ENCODE results near the gene ARHGAP27.

Gene ARHGAP27

DNA sequence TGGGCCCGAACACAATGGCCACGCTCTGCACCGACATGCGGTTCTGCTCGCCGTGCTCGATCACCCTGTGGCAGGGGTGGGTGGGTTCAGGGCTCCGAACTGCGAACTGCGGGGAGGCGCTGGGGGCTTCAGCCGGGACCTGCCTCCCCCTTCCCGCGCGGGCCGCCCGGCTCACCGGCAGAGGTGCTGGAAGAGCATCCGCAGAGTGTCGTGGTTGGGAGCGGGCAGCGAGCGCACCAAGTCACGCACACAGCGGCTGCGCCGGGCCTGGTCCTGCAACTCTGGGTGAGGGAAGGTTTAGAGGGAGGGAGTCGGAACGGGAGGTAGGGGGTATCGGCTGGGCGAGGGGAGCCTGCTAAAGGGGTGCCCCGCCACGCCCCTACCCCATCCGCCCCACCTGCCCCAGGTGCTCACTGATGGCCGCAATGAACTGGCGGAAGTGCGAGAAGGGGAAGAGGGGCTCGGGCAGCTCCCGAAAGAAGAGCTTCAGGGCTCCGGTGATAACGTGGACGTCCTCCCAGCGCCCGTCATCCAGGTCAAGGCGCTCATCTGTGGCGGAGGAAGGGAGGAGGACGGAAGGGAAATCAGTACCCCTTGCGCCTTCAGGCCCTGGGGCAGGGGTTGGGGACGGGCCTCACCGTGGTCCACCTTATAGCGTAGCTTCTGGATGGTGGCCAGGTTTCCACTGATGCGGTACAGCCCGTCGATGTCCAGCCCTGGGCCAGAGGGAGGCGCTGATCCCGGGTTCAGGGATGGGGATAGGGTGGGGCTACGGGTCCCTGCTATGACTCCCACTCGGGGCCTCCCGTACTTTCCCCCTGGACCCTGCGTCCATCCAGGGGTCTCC is 36.9 kb downstream of the ARHGAP27 start:
- DNase-seq (ENCODE audit: low read depth, low spot score): no peak
- H3K4me3 ChIP-seq (ENCODE audit: low read depth, low read length): peak overlapping the region; percentile 51
- CTCF ChIA-PET: interaction anchor here (0.8 to 19.3 kb wide), 26 partner anchors 7 to 456 kb away, joined by 3 to 828 read pairs (median 7); partner anchors contain the start of gene MAP3K14
- TF ChIP-seq, protein P1, sequence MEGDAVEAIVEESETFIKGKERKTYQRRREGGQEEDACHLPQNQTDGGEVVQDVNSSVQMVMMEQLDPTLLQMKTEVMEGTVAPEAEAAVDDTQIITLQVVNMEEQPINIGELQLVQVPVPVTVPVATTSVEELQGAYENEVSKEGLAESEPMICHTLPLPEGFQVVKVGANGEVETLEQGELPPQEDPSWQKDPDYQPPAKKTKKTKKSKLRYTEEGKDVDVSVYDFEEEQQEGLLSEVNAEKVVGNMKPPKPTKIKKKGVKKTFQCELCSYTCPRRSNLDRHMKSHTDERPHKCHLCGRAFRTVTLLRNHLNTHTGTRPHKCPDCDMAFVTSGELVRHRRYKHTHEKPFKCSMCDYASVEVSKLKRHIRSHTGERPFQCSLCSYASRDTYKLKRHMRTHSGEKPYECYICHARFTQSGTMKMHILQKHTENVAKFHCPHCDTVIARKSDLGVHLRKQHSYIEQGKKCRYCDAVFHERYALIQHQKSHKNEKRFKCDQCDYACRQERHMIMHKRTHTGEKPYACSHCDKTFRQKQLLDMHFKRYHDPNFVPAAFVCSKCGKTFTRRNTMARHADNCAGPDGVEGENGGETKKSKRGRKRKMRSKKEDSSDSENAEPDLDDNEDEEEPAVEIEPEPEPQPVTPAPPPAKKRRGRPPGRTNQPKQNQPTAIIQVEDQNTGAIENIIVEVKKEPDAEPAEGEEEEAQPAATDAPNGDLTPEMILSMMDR (IDR thresholded peaks at IDR 0.05; ENCODE audit: insufficient read depth, low read length, missing control alignments): no peak
- POLR2A ChIA-PET: no interaction called here

DNA sequence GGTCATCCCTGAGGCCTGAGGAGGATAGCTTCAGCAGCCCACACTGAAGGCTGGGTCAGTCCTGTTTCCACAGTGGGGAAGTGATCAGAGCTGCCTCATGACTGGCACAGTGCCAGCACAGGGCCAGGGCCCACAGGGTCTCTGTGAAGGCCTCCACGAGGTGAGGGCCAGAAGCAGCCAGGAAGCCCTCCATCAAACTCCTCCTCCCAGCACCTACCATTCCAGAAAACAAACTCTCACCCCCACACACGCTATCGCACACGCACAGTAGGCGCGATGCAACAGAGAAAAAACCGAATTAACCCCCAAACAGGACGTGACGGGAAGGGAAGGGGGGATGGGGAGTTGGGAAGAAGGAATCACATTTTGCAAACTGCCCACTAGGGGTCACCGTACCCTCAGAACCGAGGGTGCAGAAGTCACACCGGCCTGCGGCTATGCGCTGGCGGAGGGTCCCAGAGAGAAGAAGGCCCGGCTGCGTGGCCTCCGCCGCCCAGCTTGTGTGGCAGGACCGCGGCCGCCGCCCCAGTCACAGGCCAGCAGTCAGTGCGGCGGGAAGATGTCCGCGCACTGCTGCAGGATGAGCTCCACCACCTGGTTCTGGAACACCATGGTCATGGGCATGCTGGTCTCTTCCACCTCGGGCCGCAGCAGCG is 37.6 kb downstream of the ARHGAP27 start:
- H3K4me3 ChIP-seq (ENCODE audit: low read depth, low read length): peak overlapping the region; percentile 51
- DNase-seq (ENCODE audit: low read depth, low spot score): no peak
- ChIA-PET CTCF (interaction anchor here (0.8 to 19.3 kb wide), 30 partner anchors 9 to 457 kb away, joined by 3 to 828 read pairs (median 6); partner anchors contain the start of genes ACBD4 and MAP3K14), POLR2A (no interaction called here)
- TF ChIP-seq, protein P1 (IDR thresholded peaks at IDR 0.05; ENCODE audit: insufficient read depth, low read length, missing control alignments): peak; percentile 81

DNA sequence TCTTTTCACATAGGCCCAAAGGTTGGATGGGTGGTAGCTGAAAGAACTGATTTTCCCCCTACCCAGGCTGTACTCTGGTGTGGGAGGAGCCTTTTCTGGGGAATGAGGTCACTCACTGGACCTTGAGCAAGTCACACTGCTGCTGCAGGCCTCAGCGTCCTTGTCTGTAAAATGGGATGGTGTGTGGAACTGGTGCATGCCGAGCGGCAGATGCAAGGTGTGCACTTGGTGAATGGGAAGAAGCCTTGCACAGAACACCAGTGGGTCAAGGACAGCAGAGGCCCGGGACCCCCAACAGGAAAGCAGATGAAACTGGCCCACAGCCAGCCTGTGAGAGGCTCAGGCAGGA is 38.1 kb downstream of the ARHGAP27 start:
- DNase-seq (ENCODE audit: low read depth, low spot score): no peak
- TF ChIP-seq, protein P1 (IDR thresholded peaks at IDR 0.05; ENCODE audit: insufficient read depth, low read length, missing control alignments): no peak
- ChIA-PET POLR2A (no interaction called here), CTCF (interaction anchor here (0.8 to 19.3 kb wide), 29 partner anchors 8 to 457 kb away, joined by 3 to 828 read pairs (median 6); partner anchors contain the start of genes ACBD4 and MAP3K14)
- H3K4me3 ChIP-seq (ENCODE audit: low read depth, low read length): no peak overlapping the region

DNA sequence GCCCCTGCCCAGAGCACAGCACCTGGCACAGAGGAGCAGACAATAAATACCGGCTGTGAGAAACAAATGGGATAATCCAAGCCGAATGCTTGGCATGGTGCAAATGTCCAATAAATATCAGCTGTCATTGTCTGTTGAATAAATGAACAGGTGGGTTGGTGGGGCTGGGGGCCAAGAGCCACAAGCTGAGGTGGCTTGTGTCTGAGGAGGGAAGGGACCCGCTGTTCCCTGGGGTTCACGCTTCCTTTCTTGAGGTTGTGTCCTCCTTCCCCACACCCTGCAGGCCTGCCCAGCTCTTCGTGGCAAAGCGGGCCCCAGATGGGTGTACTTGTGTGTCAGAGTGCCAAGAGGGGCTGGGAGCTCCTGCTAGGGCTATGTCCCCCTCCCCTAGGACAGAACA is 38.6 kb downstream of the ARHGAP27 start:
- no peak for DNase-seq (ENCODE audit: low read depth, low spot score)
- no peak overlapping the region for H3K4me3 ChIP-seq (ENCODE audit: low read depth, low read length)
- CTCF ChIA-PET: interaction anchor here (0.8 to 19.3 kb wide), 29 partner anchors 8 to 458 kb away, joined by 3 to 828 read pairs (median 6); partner anchors contain the start of genes ACBD4 and MAP3K14
- TF ChIP-seq, protein P1 (IDR thresholded peaks at IDR 0.05; ENCODE audit: insufficient read depth, low read length, missing control alignments): no peak
- POLR2A ChIA-PET: no interaction called here

DNA sequence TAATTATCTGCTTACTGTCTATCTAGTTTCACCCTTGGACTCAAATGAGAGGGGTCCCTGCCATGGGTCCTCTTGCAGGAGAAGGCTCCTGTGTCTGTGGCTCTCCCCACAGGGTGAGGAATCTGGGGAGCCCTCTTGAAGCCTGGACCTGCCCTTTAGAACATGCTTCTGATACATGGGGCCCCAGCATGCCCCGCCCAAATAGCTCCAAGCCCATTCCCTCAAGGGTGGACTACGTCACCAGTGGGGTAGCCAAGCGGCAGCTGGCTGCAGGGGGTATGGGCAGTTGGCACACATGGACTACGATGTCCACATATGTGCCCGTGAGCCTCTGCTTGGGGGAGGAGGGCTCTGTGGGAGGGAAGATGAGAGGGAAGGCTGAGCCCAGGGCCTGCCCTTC is 39.3 kb downstream of the ARHGAP27 start:
- ChIA-PET POLR2A (no interaction called here), CTCF (interaction anchor here (0.8 to 19.3 kb wide), 24 partner anchors 8 to 456 kb away, joined by 3 to 828 read pairs (median 6); partner anchors contain the start of genes ACBD4 and MAP3K14)

More for the DNA sequence above, 39.3 kb downstream of the ARHGAP27 start:
- DNase-seq (ENCODE audit: low read depth, low spot score): no peak
- TF ChIP-seq, protein P1 (IDR thresholded peaks at IDR 0.05; ENCODE audit: insufficient read depth, low read length, missing control alignments): no peak
- no peak overlapping the region for H3K4me3 ChIP-seq (ENCODE audit: low read depth, low read length)

All from AG04449 (cell line).